ENCODE results near the gene TMEM80. TPM values are rescaled to one million over a fixed set of nuclear protein-coding genes. Genes with fewer than 3 reads are reported as not detected.

Gene TMEM80
- polyA plus RNA-seq, 1 experiment, result 18.7 TPM

DNA sequence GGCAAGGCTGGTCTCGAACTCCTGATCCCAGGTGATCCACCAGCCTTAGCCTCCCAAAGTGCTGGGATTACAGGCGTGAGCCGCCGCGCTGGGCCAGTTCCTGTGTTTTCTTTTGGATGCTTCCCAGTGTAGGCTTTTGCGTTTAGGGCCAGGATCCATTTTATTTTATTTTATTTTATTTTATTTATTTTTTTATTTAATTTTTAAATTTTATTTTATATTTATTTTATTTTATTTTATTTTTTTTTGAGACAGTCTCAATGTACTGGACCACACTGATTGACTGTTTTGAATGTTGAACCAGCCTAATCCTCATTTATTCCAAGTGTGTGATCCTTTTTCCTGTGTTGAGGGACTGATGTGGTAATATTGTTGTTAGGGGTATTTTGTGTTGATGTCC, 18.8 kb downstream of the TMEM80 start:
- CTCF ChIA-PET, result interaction anchor here (0.9 kb wide), 1 partner anchor 174 kb away, joined by 3 read pairs; no protein-coding TSS in a partner anchor
- no peak overlapping the region for H3K4me3 ChIP-seq (ENCODE audit: low read depth, low read length)
- H3K27me3 ChIP-seq (ENCODE audit: control insufficient read depth, insufficient read depth, low read length), result no peaks in the 10 kb centered on the region
- H3K27ac ChIP-seq (ENCODE audit: low read depth, low read length), result no peak overlapping the region
- peaks cover 3% of the 10 kb centered on the region; the same call in 1 of the 2 replicates for H3K9me3 ChIP-seq (ENCODE audit: control insufficient read depth, insufficient read depth, low read length)
- POLR2A ChIA-PET, result no interaction called here
- TF ChIP-seq, protein P1, sequence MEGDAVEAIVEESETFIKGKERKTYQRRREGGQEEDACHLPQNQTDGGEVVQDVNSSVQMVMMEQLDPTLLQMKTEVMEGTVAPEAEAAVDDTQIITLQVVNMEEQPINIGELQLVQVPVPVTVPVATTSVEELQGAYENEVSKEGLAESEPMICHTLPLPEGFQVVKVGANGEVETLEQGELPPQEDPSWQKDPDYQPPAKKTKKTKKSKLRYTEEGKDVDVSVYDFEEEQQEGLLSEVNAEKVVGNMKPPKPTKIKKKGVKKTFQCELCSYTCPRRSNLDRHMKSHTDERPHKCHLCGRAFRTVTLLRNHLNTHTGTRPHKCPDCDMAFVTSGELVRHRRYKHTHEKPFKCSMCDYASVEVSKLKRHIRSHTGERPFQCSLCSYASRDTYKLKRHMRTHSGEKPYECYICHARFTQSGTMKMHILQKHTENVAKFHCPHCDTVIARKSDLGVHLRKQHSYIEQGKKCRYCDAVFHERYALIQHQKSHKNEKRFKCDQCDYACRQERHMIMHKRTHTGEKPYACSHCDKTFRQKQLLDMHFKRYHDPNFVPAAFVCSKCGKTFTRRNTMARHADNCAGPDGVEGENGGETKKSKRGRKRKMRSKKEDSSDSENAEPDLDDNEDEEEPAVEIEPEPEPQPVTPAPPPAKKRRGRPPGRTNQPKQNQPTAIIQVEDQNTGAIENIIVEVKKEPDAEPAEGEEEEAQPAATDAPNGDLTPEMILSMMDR (IDR thresholded peaks at IDR 0.05; ENCODE audit: low read depth, low read length), result no peak
- DNase-seq (ENCODE audit: low read depth, low spot score), result no peak

DNA sequence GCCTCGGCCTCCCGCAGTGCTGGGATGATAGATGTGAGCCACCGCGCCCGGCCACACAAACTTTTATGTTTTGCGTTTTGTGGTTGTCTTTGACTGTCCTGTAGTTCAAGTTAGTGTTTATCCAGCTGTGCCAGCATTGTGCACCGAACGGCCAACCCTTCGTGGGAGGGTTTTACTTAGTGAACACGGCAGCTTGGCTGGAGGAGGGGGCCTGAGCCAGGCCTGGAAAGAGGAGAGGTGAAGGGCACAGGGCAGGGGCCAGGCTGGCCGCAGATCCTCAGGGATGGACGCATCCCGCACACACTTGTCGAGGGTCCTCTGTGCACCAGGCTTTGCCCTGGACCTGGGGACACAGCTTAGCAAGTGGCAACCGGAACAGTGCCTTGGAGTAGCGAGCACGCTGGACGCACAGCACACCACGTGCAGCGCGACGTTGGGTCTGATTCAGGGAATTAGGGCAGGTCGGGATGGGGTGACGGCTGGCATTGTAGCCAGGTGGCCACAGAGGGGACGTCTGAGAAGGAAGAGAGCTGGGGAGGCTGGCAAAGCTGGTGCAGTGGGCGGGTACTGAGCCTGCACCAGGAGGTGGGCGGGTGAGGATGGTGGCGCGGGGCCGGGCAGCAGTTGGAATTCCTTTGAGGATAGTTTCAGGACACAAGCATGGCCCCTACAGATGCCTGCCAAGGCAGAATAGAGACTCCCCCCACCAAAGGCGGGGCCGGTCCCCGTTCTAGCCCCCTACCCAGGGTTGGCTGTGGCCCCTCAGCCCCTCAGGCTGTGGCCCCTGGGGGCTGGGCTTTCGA, 23.8 kb downstream of the TMEM80 start:
- ChIA-PET POLR2A (interaction anchor here (2.8 kb wide), 1 partner anchor 23 kb away, joined by 10 read pairs; the partner anchor contains the start of genes DEAF1 and TMEM80), CTCF (interaction anchor here (1.4 kb wide), 1 partner anchor 9 kb away, joined by 5 read pairs; no protein-coding TSS in a partner anchor)
- Histone ChIP-seq H3K4me3 (ENCODE audit: low read depth, low read length) (no peak overlapping the region), H3K27me3 (ENCODE audit: control insufficient read depth, insufficient read depth, low read length) (peaks cover 15% of the 10 kb centered on the region), H3K9me3 (ENCODE audit: control insufficient read depth, insufficient read depth, low read length) (peaks cover 3% of the 10 kb centered on the region; the same call in 1 of the 2 replicates), H3K27ac (ENCODE audit: low read depth, low read length) (no peak overlapping the region)
- no peak for DNase-seq (ENCODE audit: low read depth, low spot score)
- TF ChIP-seq, protein P1 (IDR thresholded peaks at IDR 0.05; ENCODE audit: low read depth, low read length), result no peak

DNA sequence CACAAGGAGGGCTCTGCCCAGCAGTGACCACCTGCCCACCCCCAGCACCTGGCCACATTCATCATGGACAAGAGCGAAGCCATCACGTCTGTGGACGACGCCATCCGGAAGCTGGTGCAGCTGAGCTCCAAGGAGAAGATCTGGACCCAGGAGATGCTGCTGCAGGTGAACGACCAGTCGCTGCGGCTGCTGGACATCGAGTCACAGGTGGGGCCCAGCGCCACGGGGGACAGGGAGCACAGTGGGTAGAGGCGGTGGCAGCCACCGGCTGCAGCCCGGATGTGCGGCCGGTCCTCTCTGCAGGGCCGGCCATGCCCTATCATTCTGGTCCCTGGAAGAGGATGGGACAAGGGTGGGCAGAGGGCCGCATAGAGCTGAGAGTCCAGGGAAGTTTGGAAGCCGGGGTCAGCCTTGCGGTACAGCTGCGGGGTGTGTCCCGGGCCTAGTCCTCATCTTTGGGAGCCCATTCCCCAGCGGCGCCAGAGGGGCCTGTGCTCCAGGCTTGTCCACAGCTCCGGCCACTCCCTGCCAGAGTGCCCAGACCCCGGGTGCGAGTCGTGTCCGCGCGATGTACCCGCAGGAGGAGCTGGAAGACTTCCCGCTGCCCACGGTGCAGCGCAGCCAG, 24.5 kb downstream of the TMEM80 start:
- Histone ChIP-seq H3K27me3 (ENCODE audit: control insufficient read depth, insufficient read depth, low read length) (peaks cover 22% of the 10 kb centered on the region), H3K4me3 (ENCODE audit: low read depth, low read length) (no peak overlapping the region), H3K27ac (ENCODE audit: low read depth, low read length) (no peak overlapping the region), H3K9me3 (ENCODE audit: control insufficient read depth, insufficient read depth, low read length) (peaks cover under 1% of the 10 kb centered on the region; the same call in 1 of the 2 replicates)
- POLR2A ChIA-PET, result interaction anchor here (2.8 kb wide), 1 partner anchor 24 kb away, joined by 10 read pairs; the partner anchor contains the start of genes DEAF1 and TMEM80
- DNase-seq (ENCODE audit: low read depth, low spot score), result no peak
- TF ChIP-seq, protein P1 (IDR thresholded peaks at IDR 0.05; ENCODE audit: low read depth, low read length), result no peak
- CTCF ChIA-PET, result interaction anchor here (1.4 kb wide), 1 partner anchor 8 kb away, joined by 5 read pairs; no protein-coding TSS in a partner anchor

DNA sequence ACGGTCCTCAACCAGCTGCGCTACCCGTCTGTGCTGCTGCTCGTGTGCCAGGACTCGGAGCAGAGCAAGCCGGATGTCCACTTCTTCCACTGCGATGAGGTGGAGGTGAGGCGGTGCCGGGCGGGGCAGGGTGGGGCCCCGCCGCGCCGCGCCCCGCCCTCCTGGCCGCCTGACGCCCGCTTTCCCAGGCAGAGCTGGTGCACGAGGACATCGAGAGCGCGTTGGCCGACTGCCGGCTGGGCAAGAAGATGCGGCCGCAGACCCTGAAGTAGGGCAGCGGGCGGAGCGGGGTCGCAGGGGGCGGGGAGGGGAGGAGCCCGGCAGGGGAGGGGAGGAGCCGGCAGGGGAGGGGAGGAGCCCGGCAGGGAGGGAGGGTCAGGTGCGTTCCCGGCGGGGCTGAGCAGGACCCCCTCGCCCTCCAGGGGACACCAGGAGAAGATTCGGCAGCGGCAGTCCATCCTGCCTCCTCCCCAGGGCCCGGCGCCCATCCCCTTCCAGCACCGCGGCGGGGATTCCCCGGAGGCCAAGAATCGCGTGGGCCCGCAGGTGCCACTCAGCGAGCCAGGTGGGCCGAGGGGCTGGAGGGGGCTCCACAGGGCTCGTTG, 25.1 kb downstream of the TMEM80 start:
- H3K27ac ChIP-seq (ENCODE audit: low read depth, low read length), result no peak overlapping the region
- TF ChIP-seq, protein P1 (IDR thresholded peaks at IDR 0.05; ENCODE audit: low read depth, low read length), result no peak
- H3K4me3 ChIP-seq (ENCODE audit: low read depth, low read length), result no peak overlapping the region
- H3K27me3 ChIP-seq (ENCODE audit: control insufficient read depth, insufficient read depth, low read length), result peaks cover 28% of the 10 kb centered on the region
- DNase-seq (ENCODE audit: low read depth, low spot score), result no peak
- POLR2A ChIA-PET, result interaction anchor here (0.5 to 2.8 kb wide), 2 partner anchors 14 to 25 kb away, joined by 10 read pairs; partner anchors contain the start of genes DEAF1, EPS8L2 and TMEM80
- CTCF ChIA-PET, result interaction anchor here (1.4 kb wide), 1 partner anchor 8 kb away, joined by 5 read pairs; no protein-coding TSS in a partner anchor
- H3K9me3 ChIP-seq (ENCODE audit: control insufficient read depth, insufficient read depth, low read length), result no peaks in the 10 kb centered on the region; the same call in 1 of the 2 replicates

Measured in AG04450 (cell line).